ENCODE measurements around the gene CHRNA1. TPM values are rescaled to one million over a fixed set of nuclear protein-coding genes. Genes with fewer than 3 reads are reported as not detected.

The CHRNA1 gene
- total RNA-seq, 4 donors from 2014 or later = not detected

DNA sequence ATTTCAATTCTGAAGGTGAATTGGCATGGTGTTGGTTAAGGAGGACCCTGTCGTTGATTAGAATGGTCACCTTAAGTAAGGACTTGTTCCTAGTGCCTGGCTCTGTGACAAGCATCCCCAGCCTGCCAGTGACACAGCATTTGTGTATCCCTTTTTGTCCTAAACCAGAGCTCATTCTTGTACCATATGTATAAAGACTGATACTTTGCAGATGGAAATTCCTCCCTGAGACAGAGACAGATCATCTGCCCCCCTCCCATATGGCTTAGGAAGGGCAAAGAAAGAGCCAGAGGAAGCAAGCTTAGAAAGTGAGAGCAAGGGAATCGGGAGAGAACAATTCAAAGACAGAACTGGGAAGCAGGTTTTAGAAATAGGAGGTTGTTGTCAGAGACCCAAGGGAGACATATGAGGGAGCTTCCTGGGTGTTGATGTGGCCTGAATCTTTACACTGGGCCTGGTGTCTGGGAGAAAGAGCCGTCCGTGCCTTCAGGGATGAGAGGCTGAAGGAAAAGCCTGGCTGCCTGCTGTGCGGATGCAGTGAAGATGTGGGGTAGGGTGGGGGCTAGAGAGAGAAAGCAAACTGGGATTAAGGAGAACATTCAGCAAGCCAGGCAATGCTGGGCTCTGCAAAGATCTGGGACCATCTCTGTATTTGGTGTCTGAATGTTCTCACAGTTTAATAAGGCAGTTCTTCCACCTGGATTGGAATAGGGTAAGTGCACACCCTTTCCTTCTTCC, 13.2 kb upstream of the CHRNA1 start:
- WGBS = 85% methylated on average over 5 of the region's 5 CpGs
- Histone ChIP-seq H3K4me3 (no peak overlapping the region), H3K27ac (no peak overlapping the region), H3K4me1 (peaks cover 5% of the 10 kb centered on the region), H3K27me3 (no peaks in the 10 kb centered on the region), H3K36me3 (no peaks in the 10 kb centered on the region), H3K9me3 (no peaks in the 10 kb centered on the region)
- TF ChIP-seq POLR2A (IDR thresholded peaks at IDR 0.05) (no peak), POLR2AphosphoS5 (IDR thresholded peaks at IDR 0.05) (no peak), EP300 (IDR thresholded peaks at IDR 0.05) (no peak)
- TF ChIP-seq, protein P1, sequence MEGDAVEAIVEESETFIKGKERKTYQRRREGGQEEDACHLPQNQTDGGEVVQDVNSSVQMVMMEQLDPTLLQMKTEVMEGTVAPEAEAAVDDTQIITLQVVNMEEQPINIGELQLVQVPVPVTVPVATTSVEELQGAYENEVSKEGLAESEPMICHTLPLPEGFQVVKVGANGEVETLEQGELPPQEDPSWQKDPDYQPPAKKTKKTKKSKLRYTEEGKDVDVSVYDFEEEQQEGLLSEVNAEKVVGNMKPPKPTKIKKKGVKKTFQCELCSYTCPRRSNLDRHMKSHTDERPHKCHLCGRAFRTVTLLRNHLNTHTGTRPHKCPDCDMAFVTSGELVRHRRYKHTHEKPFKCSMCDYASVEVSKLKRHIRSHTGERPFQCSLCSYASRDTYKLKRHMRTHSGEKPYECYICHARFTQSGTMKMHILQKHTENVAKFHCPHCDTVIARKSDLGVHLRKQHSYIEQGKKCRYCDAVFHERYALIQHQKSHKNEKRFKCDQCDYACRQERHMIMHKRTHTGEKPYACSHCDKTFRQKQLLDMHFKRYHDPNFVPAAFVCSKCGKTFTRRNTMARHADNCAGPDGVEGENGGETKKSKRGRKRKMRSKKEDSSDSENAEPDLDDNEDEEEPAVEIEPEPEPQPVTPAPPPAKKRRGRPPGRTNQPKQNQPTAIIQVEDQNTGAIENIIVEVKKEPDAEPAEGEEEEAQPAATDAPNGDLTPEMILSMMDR (IDR thresholded peaks at IDR 0.05) = no peak
- no peak for DNase-seq (ENCODE audit: low spot score in 2 of 2)

DNA sequence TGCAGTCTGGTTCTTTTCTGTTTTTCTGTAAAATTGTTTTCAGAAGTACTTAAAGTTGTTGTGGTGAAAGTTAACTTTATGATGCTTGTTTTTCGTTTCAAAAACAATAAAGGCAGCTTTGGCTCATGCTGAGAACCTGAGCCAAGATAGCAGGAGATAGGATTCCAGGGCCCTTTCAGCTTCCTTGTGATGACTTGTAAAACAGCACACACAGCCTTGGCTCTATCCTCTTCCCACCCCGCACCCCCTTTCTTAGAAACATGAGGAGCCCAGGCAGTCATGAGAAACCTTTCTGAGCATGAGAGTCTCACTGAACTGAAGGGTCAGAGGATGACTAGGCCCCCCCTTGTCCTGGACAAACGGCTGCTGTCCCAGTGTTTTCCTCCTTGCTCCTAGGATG, 12.4 kb upstream of the CHRNA1 start:
- no peak for DNase-seq (ENCODE audit: low spot score in 2 of 2)
- Histone ChIP-seq H3K27me3 (no peaks in the 10 kb centered on the region), H3K9me3 (no peaks in the 10 kb centered on the region), H3K4me1 (peaks cover 11% of the 10 kb centered on the region), H3K27ac (no peak overlapping the region), H3K4me3 (no peak overlapping the region), H3K36me3 (no peaks in the 10 kb centered on the region)
- 56% methylated on average over 3 of the region's 3 CpGs for WGBS
- TF ChIP-seq, protein P1 (IDR thresholded peaks at IDR 0.05) = no peak

DNA sequence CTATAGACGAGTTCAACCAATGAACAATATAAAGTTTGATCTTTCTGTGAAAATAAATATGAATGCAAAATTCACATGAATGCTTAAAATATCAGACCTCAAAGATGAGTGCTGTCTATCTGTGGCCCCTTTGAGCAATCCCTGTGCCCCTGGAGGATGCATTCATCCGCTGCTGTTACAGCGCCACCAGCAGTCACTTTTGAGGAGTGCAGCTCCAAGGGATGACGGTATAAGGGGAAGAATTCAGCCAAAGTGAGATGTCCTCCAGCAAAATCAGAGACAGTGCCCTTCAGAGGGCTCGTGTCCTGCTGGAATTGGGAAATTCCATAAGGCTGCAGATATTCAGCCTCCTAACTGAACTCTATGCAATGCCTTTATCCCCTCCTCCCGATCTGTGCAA, 12.0 kb upstream of the CHRNA1 start:
- DNase-seq (ENCODE audit: low spot score in 2 of 2) = no peak
- 74% methylated on average over 6 of the region's 6 CpGs for WGBS
- H3K9me3 ChIP-seq = no peaks in the 10 kb centered on the region
- H3K4me1 ChIP-seq = peaks cover 11% of the 10 kb centered on the region
- no peak overlapping the region for H3K27ac ChIP-seq
- no peaks in the 10 kb centered on the region for H3K27me3 ChIP-seq
- TF ChIP-seq POLR2AphosphoS5 (IDR thresholded peaks at IDR 0.05) (no peak), EP300 (IDR thresholded peaks at IDR 0.05) (no peak), POLR2A (IDR thresholded peaks at IDR 0.05) (no peak)
- TF ChIP-seq, protein P1 (IDR thresholded peaks at IDR 0.05) = no peak
- H3K4me3 ChIP-seq = no peak overlapping the region
- H3K36me3 ChIP-seq = no peaks in the 10 kb centered on the region

DNA sequence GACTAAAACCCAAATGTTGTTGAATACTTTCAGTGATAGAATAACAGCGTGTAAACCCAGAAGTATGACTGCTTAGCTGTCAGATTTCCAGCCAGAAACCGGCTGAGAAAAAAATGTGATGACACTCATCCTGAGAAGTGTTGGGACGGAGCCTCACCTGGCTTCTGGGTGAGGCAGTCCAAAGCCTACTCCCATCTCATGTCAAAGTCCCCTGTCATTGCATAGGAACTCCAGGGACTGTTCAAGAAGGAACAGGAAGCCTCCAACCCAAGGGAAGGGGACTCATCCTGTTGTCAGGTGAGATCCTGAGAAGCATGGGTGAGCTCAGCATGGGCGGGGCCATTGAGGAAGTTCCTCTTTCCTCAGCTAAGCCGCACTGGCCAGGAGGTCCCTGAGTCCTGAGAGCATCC, 11.3 kb upstream of the CHRNA1 start:
- Histone ChIP-seq H3K27ac (no peak overlapping the region), H3K9me3 (no peaks in the 10 kb centered on the region), H3K4me1 (peaks cover 11% of the 10 kb centered on the region), H3K27me3 (no peaks in the 10 kb centered on the region), H3K4me3 (no peak overlapping the region), H3K36me3 (no peaks in the 10 kb centered on the region)
- no peak for TF ChIP-seq POLR2AphosphoS5 (IDR thresholded peaks at IDR 0.05)
- no peak for TF ChIP-seq EP300 (IDR thresholded peaks at IDR 0.05)
- TF ChIP-seq, protein P1 (IDR thresholded peaks at IDR 0.05) = no peak
- no peak for TF ChIP-seq POLR2A (IDR thresholded peaks at IDR 0.05)
- WGBS = 64% methylated on average over 5 of the region's 5 CpGs
- DNase-seq (ENCODE audit: low spot score in 2 of 2) = no peak

DNA sequence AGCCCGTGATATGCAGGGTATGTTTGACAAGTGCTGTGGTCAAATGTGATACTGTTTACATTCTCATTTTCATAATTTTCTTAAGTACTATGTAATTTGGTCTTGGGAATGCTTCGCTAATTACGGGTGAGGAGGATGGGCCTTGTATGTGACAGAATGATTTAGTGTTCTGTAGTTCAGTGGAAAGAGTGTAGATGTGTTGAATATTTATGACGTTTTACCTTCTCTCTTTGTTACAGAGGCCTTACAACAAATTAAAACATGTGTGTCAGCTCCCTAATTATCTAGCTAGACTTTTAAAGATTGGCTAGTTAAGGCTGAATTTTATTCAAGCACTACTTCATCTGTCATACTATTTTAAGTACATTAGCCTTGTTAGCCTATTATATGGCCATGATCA, 10.6 kb upstream of the CHRNA1 start:
- H3K9me3 ChIP-seq = no peaks in the 10 kb centered on the region
- no peak for DNase-seq (ENCODE audit: low spot score in 2 of 2)
- no peaks in the 10 kb centered on the region for H3K36me3 ChIP-seq
- H3K27ac ChIP-seq = no peak overlapping the region
- H3K4me3 ChIP-seq = no peak overlapping the region
- no peak for TF ChIP-seq POLR2AphosphoS5 (IDR thresholded peaks at IDR 0.05)
- TF ChIP-seq EP300 (IDR thresholded peaks at IDR 0.05) = no peak
- TF ChIP-seq, protein P1 (IDR thresholded peaks at IDR 0.05) = no peak
- no peak for TF ChIP-seq POLR2A (IDR thresholded peaks at IDR 0.05)
- 82% methylated on average over 4 of the region's 4 CpGs for WGBS
- H3K4me1 ChIP-seq = peaks cover 11% of the 10 kb centered on the region
- no peaks in the 10 kb centered on the region for H3K27me3 ChIP-seq
